Type B pancreatic cell (in vitro differentiated cells): ENCODE data around the gene LKAAEAR1. TPM values are rescaled to one million over a fixed set of nuclear protein-coding genes. Genes with fewer than 3 reads are reported as not detected.

Experiments used
- DNase-seq: peaks from one replicate; pipeline ENCODE4 v3.0.0; 2021; ENCODE audit warnings: mixed read lengths; ENCODE audit not compliant: unreplicated experiment; ENCODE audit errors: extremely low spot score
- H3K27ac Mint-ChIP-seq: 2 replicates; pipeline ENCODE4 v1.8.0; 2021; ENCODE audit warnings: mild to moderate bottlenecking, mixed read lengths
- H3K27me3 Mint-ChIP-seq: 2 replicates; pipeline ENCODE4 v1.8.0; 2021; ENCODE audit warnings: mixed read lengths
- H3K36me3 Mint-ChIP-seq: 2 replicates; pipeline ENCODE4 v1.8.0; 2021; ENCODE audit warnings: mixed read lengths
- H3K4me1 Mint-ChIP-seq: one replicate; pipeline ENCODE4 v1.8.0; 2021; ENCODE audit warnings: mixed read lengths; ENCODE audit not compliant: unreplicated experiment
- H3K4me3 Mint-ChIP-seq: 2 replicates; pipeline ENCODE4 v1.8.0; 2021; ENCODE audit warnings: mild to moderate bottlenecking, mixed read lengths
- H3K9me3 Mint-ChIP-seq: 2 replicates; pipeline ENCODE4 v1.8.0; 2021; ENCODE audit warnings: mixed read lengths
- total RNA-seq: library from RNA; stranded (reverse); gene quantifications from 2 replicates; pipeline ENCODE4 v1.2.1, GENCODE V29; 2021; ENCODE audit warnings: low replicate concordance
- TF ChIP-seq, protein P1 (sequence below): fragments of 200-600 bp; sonication (generic); conservative IDR thresholded peaks from 2 replicates; pipeline ENCODE4 v1.5.0; 2021; ENCODE audit warnings: antibody characterized with exemption, mild to moderate bottlenecking

LKAAEAR1 gene
- total RNA-seq, 1 donor from 2014 or later: not detected

DNA sequence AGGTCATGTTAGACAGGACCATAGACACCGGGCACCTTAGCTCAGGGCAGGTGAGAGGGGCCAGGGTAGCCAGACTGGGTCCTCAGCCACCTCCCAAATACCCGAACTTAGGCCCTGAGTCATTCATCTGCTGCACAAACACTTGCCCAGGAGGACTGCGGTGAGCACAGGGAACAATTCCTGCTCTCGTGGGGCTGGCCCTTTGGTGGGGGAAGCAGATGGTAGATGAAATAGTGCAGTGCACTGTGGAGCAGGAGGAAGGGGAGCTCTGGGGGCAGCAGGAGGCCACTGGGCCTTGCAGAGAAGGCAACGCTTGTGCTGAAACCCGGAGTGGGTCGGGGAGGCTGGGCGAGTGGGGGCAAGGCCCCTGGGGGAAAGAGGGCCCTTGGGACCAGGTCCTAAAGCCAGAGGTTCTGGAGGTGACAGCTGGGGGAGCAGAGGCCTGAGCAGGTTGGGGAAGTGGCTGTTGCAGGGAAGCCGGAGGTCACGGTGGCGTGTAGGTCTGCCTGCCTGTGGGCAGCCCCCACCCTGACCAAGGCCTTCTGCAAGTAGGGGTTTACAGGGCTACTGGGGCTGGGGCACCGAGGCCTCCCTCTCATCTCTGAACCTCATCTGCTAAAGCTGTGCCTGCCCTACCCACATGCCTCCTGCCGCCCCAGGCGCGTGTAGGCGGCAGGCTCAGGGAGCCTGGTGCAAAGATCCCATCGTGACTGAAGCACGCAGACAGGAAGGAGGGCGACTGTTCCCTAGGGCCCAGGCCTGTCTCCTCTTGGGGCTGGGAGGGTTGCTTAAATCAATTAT lies 27.8 kb upstream of the LKAAEAR1 start:
- TF ChIP-seq, protein P1, sequence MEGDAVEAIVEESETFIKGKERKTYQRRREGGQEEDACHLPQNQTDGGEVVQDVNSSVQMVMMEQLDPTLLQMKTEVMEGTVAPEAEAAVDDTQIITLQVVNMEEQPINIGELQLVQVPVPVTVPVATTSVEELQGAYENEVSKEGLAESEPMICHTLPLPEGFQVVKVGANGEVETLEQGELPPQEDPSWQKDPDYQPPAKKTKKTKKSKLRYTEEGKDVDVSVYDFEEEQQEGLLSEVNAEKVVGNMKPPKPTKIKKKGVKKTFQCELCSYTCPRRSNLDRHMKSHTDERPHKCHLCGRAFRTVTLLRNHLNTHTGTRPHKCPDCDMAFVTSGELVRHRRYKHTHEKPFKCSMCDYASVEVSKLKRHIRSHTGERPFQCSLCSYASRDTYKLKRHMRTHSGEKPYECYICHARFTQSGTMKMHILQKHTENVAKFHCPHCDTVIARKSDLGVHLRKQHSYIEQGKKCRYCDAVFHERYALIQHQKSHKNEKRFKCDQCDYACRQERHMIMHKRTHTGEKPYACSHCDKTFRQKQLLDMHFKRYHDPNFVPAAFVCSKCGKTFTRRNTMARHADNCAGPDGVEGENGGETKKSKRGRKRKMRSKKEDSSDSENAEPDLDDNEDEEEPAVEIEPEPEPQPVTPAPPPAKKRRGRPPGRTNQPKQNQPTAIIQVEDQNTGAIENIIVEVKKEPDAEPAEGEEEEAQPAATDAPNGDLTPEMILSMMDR: no peak
- Mint-ChIP-seq H3K4me3 (no peak overlapping the region), H3K9me3 (no peaks in the 10 kb centered on the region), H3K4me1 (no peaks in the 10 kb centered on the region), H3K27ac (no peak overlapping the region), H3K27me3 (peaks cover 4% of the 10 kb centered on the region), H3K36me3 (no peaks in the 10 kb centered on the region)
- no peak for DNase-seq

- H3K4me3 Mint-ChIP-seq: no peak overlapping the region
- peak; percentile 63 for DNase-seq
These were observed 26.3 kb upstream of the LKAAEAR1 start for GRCh38 chr20:64110411-64111068.

DNA sequence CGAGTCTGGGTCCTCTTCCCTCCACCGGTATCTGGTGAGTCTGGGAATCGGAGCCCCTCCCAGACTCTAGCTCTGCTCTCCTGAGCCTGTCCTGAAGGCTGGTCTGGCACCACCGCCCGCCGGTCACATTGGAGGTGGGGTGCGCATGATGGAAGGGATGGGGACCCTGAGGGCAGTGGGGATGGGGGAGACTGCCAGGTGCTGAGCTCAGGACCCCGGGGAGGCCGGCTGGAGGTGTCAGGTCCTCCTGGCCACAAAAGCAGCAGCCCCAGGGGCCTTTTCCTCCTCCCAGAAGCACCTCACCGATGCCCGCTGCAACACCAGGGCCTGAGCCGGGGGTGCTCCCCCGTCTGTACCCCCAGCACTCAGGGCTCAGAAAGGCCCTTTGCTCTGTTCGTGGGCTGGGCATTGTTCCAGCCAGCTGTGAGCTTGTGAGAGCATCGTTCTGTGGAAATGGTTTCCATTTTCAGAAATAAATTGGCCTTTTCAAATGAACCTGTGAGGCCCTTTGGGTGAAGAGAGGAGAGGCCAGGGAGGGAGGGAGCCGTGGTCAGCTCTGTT lies 25.7 kb upstream of the LKAAEAR1 start:
- Mint-ChIP-seq H3K27me3 (peaks cover 13% of the 10 kb centered on the region), H3K9me3 (no peaks in the 10 kb centered on the region), H3K36me3 (no peaks in the 10 kb centered on the region), H3K4me1 (no peaks in the 10 kb centered on the region), H3K4me3 (no peak overlapping the region), H3K27ac (no peak overlapping the region)
- DNase-seq: peak; percentile 68
- TF ChIP-seq, protein P1: no peak

More at GRCh38 chr20:64110411-64111068, 26.3 kb upstream of the LKAAEAR1 start:
- Mint-ChIP-seq H3K27me3 (peaks cover 13% of the 10 kb centered on the region), H3K4me1 (no peaks in the 10 kb centered on the region), H3K9me3 (no peaks in the 10 kb centered on the region), H3K27ac (no peak overlapping the region), H3K36me3 (no peaks in the 10 kb centered on the region)
- TF ChIP-seq, protein P1: no peak

DNA sequence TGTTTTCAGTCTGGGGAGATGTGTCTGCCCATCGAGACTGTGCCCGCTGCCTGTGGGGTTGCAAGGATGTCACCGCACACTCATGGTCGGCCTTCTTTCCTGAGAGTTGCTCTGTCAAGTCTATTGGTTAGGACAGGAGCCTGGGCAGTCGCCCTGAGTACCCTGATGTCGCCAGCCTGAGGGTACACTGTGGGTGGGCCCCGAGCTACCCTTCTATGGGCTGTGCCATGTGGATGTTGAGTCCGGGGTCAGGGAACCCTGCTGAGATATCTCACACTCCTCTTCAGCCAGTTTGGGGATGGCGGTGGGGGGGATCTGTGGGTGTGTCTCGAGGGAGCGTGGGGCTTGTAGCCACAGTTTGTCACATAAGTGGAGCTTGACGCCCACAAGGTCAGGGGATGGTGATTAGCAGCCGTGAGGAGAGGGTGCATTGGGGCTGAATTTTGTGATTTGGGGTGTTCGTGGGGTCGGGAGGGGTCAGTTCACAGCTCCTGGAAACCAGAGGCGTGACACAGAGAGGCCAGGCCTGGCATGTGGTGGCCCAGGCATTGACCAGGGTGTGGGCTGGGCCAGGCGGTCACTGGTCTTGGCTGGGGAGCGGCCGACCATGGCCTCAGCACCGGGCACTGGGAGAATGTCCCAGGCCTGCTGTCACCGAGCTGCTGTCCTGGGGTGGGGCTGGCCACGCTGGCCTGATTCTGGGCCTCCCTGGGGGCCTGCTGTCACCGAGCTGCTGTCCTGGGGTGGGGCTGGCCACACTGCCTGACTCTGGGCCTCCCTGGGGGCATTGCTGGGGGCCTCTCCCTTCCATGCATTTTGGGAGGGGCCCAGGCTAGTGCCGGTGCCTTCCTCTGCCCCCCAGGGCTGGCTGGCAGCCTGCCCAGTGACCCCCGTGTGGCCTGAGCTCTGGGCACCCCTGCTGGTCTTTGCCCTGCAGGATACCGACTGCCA lies 24.8 kb upstream of the LKAAEAR1 start:
- H3K9me3 Mint-ChIP-seq: no peaks in the 10 kb centered on the region
- no peaks in the 10 kb centered on the region for H3K36me3 Mint-ChIP-seq
- no peaks in the 10 kb centered on the region for H3K4me1 Mint-ChIP-seq
- H3K27me3 Mint-ChIP-seq: peaks cover 11% of the 10 kb centered on the region
- no peak overlapping the region for H3K4me3 Mint-ChIP-seq
- no peak overlapping the region for H3K27ac Mint-ChIP-seq
- peak; percentile 65 for DNase-seq
- TF ChIP-seq, protein P1: no peak

- Mint-ChIP-seq H3K36me3 (no peaks in the 10 kb centered on the region), H3K27ac (no peak overlapping the region), H3K27me3 (peaks cover 22% of the 10 kb centered on the region), H3K9me3 (no peaks in the 10 kb centered on the region), H3K4me3 (no peak overlapping the region), H3K4me1 (peaks cover 5% of the 10 kb centered on the region)
- DNase-seq: peak; percentile 54
- TF ChIP-seq, protein P1: no peak
These were observed 23.7 kb upstream of the LKAAEAR1 start for GRCh38 chr20:64107736-64108457.
